A549 (cell line): ENCODE data around the gene GPX4. TPM values are rescaled to one million over a fixed set of nuclear protein-coding genes. Genes with fewer than 3 reads are reported as not detected.
A peak's percentile ranks its signal among the peaks of the same experiment; 100 is the strongest.

Experiments used
- ATAC-seq, 2 experiments: fragments of 200-7000 bp in 1 of 2; fragments of >200 bp in 1 of 2; cut with Nextera tagmentation in 1 of 2; cut with Tn5 transposase in 1 of 2; 3 replicates each; pipeline versions ENCODE4 v1.8.0 to v1.9.1; 2018 to 2020; ENCODE audit warnings: mild to moderate bottlenecking in 1 of 2, moderate library complexity in 1 of 2
- CTCF ChIA-PET: fragments of 300-600 bp; sonication (Branson Sonifier 250); formaldehyde crosslinking; extraction: SDS; loops from one replicate; lab custom pipeline; 2021; ENCODE audit warnings: antibody characterized with exemption, inconsistent platforms; lab: Yijun Ruan, JAX
- POLR2A ChIA-PET: fragments of 350-600 bp; formaldehyde crosslinking; extraction: SDS; loops from one replicate; lab custom pipeline; 2021; ENCODE audit warnings: antibody characterized with exemption, inconsistent platforms; lab: Yijun Ruan, JAX
- DNase-seq, 2 experiments: peaks; one replicate each; pipeline versions ENCODE4 v3.0.0 to v3.0.0-alpha.2; 2011 to 2016; ENCODE audit warnings: low read depth in 1 of 2, low spot score in 1 of 2
- FAIRE-seq: peaks from 2 replicates; lab custom pipeline; 2011; peaks lifted over from hg19 to GRCh38; lab: Jason Lieb, UNC
- H3K27ac ChIP-seq, 2 experiments: fragments of >200 bp; sonication (Bioruptor Twin); formaldehyde crosslinking; 3 replicates each; pipeline ENCODE4 v1.5.1; 2016 to 2017
- H3K4me1 ChIP-seq: fragments of >200 bp; sonication (Bioruptor Twin); formaldehyde crosslinking; 3 replicates; pipeline ENCODE4 v1.6.1; 2016
- H3K4me2 ChIP-seq: fragments of >200 bp; sonication (Bioruptor Twin); formaldehyde crosslinking; 3 replicates; pipeline ENCODE4 v1.6.1; 2016
- H3K4me3 ChIP-seq: fragments of >200 bp; sonication (Bioruptor Twin); formaldehyde crosslinking; 3 replicates; pipeline ENCODE4 v1.5.1; 2016
- H3K9me3 ChIP-seq: fragments of >200 bp; sonication (Bioruptor Twin); formaldehyde crosslinking; 3 replicates; pipeline ENCODE4 v1.6.1; 2016
- BHLHE40 ChIP-seq: IDR thresholded peaks from 2 replicates; pipeline ENCODE4 v1.6.1; 2012; ENCODE audit warnings: low read depth, low read length, inconsistent platforms
- CEBPB ChIP-seq, 2 experiments: fragments of >200 bp in 1 of 2; sonication (Bioruptor Twin) in 1 of 2; formaldehyde crosslinking in 1 of 2; IDR thresholded peaks; 2 replicates each; pipeline ENCODE4 v1.6.1; 2012 to 2016
- CHD4 ChIP-seq: fragments of 200-600 bp; sonication (generic); IDR thresholded peaks from 2 replicates; pipeline ENCODE4 v1.6.1; 2016; ENCODE audit warnings: antibody characterized with exemption, mild to moderate bottlenecking, borderline replicate concordance
- CTCF ChIP-seq: fragments of >200 bp; sonication (Bioruptor Twin); formaldehyde crosslinking; IDR thresholded peaks from 3 replicates; pipeline ENCODE4 v1.5.1; 2016
- EHF ChIP-seq: fragments of 250-450 bp; sonication (Bioruptor Pico); IDR thresholded peaks from 2 replicates; pipeline ENCODE4 v1.5.0; 2020; ENCODE audit warnings: mild to moderate bottlenecking
- HOXB13 ChIP-seq: fragments of 250-450 bp; sonication (Bioruptor Pico); IDR thresholded peaks from 2 replicates; pipeline ENCODE4 v1.5.0; 2020; ENCODE audit warnings: low read depth, mild to moderate bottlenecking, moderate library complexity
- JUN ChIP-seq, 2 experiments: fragments of >200 bp; sonication (Bioruptor Twin); formaldehyde crosslinking; IDR thresholded peaks; 2 replicates in 1 of 2; 3 replicates in 1 of 2; pipeline ENCODE4 v1.6.1; 2016 to 2017
- KDM5A ChIP-seq: fragments of 200-600 bp; sonication (generic); IDR thresholded peaks from 2 replicates; pipeline ENCODE4 v1.6.1; 2016; ENCODE audit warnings: antibody characterized with exemption, mild to moderate bottlenecking
- MAFK ChIP-seq: fragments of 450-650 bp; IDR thresholded peaks from 2 replicates; pipeline ENCODE4 v1.6.1; 2014; ENCODE audit not compliant: partially characterized antibody
- PHF8 ChIP-seq: fragments of 200-600 bp; sonication (generic); IDR thresholded peaks from 2 replicates; pipeline ENCODE4 v1.6.1; 2016; ENCODE audit warnings: low read depth, mild to moderate bottlenecking, antibody characterized with exemption, moderate library complexity, borderline replicate concordance
- POLR2A ChIP-seq: IDR thresholded peaks from 2 replicates; pipeline ENCODE4 v1.6.1; 2012; ENCODE audit warnings: mild to moderate bottlenecking, low read length
- POLR2AphosphoS2 ChIP-seq: conservative IDR thresholded peaks from 2 replicates; pipeline ENCODE4 v1.6.1; 2012; ENCODE audit warnings: low read length, improper control_type of control experiment, inconsistent platforms
- RAD21 ChIP-seq, 2 experiments: fragments of >200 bp in 1 of 2; sonication (Bioruptor Twin) in 1 of 2; formaldehyde crosslinking in 1 of 2; IDR thresholded peaks in 1 of 2; conservative IDR thresholded peaks in 1 of 2; 2 replicates in 1 of 2; 3 replicates in 1 of 2; pipeline ENCODE4 v1.6.1; 2012 to 2018; ENCODE audit warnings: inconsistent platforms in 1 of 2
- RCOR1 ChIP-seq: fragments of 150-350 bp; IDR thresholded peaks from 2 replicates; pipeline ENCODE4 v1.6.1; 2014; ENCODE audit warnings: antibody characterized with exemption, low read length, low read depth
- RNF2 ChIP-seq: fragments of 200-600 bp; sonication (generic); IDR thresholded peaks from 2 replicates; pipeline ENCODE4 v1.6.1; 2016; ENCODE audit warnings: low read depth, mild to moderate bottlenecking, antibody characterized with exemption, moderate library complexity, borderline replicate concordance
- TFCP2L1 ChIP-seq: fragments of 250-450 bp; sonication (Bioruptor Pico); IDR thresholded peaks from 2 replicates; pipeline ENCODE4 v1.5.0; 2021; ENCODE audit warnings: mild to moderate bottlenecking
- ZC3H11A ChIP-seq: fragments of 450-650 bp; IDR thresholded peaks from 2 replicates; pipeline ENCODE4 v1.6.1; 2014; ENCODE audit warnings: antibody characterized with exemption, mild to moderate bottlenecking
- ZFP36 ChIP-seq: fragments of 450-650 bp; IDR thresholded peaks from 2 replicates; pipeline ENCODE4 v1.6.1; 2014; ENCODE audit warnings: borderline replicate concordance; ENCODE audit not compliant: partially characterized antibody
- ZSCAN20 ChIP-seq: fragments of 250-450 bp; sonication (Bioruptor Pico); IDR thresholded peaks from 2 replicates; pipeline ENCODE4 v1.8.0; 2022; ENCODE audit warnings: mild to moderate bottlenecking, moderate library complexity
- WGBS: methylation state at CpG from one replicate; pipeline ENCODE4 v1.1.6; 2017; ENCODE audit errors: missing lambda C conversion rate; 5-methylcytosine and 5-hydroxymethylcytosine counted together
- polyA plus RNA-seq, 4 experiments: library from polyadenylated mRNA; depleted of rRNA in 3 of 4; stranded (reverse); fragments of >200 nt; fragmentation: RNase III in 1 of 4; extraction: RNeasy Plus Mini Kit Qiagen cat#74134 plus additional on column Dnase treatment in 1 of 4; gene quantifications; 2 replicates in 3 of 4; 3 replicates in 1 of 4; pipeline ENCODE4 v1.2.3, GENCODE V29; 2011 to 2017
- TF ChIP-seq, protein P1 (sequence below): IDR thresholded peaks from 2 replicates; pipeline ENCODE4 v1.6.1; 2012; ENCODE audit warnings: low read depth, borderline replicate concordance
- TF ChIP-seq, protein P2 (sequence below): fragments of 150-350 bp; IDR thresholded peaks from 2 replicates; pipeline ENCODE4 v1.6.1; 2014; ENCODE audit warnings: low read depth, mild to moderate bottlenecking, low read length
- TF ChIP-seq, protein P3 (sequence below): fragments of >200 bp; sonication (Bioruptor Twin); formaldehyde crosslinking; IDR thresholded peaks from 3 replicates; pipeline ENCODE4 v1.6.1; 2016

Gene GPX4
- polyA plus RNA-seq, 2 of the 4 experiments (the other 2 are of a cell fraction), result 248 to 394 TPM

GRCh38 chr19:1067341-1067957, 36.3 kb upstream of the GPX4 start:
- ChIA-PET CTCF (interaction anchor here (1.0 to 1.9 kb wide), 5 partner anchors 12 to 177 kb away, joined by 3 to 6 read pairs (median 5); no protein-coding TSS in a partner anchor), POLR2A (no interaction called here)
- FAIRE-seq, result no peak
- H3K4me2 ChIP-seq, result peak overlapping the region; percentile 93
- H3K4me1 ChIP-seq, result peaks cover 33% of the 10 kb centered on the region
- H3K9me3 ChIP-seq, result no peaks in the 10 kb centered on the region
- TF ChIP-seq RNF2, result peak; percentile 46; the same call in 1 of the 2 replicates
- TF ChIP-seq, protein P1, sequence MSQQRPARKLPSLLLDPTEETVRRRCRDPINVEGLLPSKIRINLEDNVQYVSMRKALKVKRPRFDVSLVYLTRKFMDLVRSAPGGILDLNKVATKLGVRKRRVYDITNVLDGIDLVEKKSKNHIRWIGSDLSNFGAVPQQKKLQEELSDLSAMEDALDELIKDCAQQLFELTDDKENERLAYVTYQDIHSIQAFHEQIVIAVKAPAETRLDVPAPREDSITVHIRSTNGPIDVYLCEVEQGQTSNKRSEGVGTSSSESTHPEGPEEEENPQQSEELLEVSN, result 0 out of 2 replicates have a peak, but pooled peaks have one; percentile 11
- TF ChIP-seq, protein P2, sequence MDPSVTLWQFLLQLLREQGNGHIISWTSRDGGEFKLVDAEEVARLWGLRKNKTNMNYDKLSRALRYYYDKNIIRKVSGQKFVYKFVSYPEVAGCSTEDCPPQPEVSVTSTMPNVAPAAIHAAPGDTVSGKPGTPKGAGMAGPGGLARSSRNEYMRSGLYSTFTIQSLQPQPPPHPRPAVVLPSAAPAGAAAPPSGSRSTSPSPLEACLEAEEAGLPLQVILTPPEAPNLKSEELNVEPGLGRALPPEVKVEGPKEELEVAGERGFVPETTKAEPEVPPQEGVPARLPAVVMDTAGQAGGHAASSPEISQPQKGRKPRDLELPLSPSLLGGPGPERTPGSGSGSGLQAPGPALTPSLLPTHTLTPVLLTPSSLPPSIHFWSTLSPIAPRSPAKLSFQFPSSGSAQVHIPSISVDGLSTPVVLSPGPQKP, result no peak
- TF ChIP-seq TFCP2L1 (CRISPR knock-in tag), result no peak
- TF ChIP-seq POLR2AphosphoS2, result no peak
- no peak for TF ChIP-seq RCOR1
- no peak for TF ChIP-seq HOXB13
- no peak for TF ChIP-seq EHF (CRISPR knock-in tag)
- no peak for TF ChIP-seq ZC3H11A
- TF ChIP-seq, protein P3, sequence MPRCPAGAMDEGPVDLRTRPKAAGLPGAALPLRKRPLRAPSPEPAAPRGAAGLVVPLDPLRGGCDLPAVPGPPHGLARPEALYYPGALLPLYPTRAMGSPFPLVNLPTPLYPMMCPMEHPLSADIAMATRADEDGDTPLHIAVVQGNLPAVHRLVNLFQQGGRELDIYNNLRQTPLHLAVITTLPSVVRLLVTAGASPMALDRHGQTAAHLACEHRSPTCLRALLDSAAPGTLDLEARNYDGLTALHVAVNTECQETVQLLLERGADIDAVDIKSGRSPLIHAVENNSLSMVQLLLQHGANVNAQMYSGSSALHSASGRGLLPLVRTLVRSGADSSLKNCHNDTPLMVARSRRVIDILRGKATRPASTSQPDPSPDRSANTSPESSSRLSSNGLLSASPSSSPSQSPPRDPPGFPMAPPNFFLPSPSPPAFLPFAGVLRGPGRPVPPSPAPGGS, result no peak
- no peak for TF ChIP-seq KDM5A
- TF ChIP-seq, all 56 proteins: peak for 2
- WGBS, result 7% methylated on average over 3 of the region's 38 CpGs
- Histone ChIP-seq H3K4me3 (peak overlapping the region; percentile 40), H3K27ac (peak overlapping the region; percentile 48 to 89; a peak in 5 of 6 replicates)
- ATAC-seq, result peak in 1 of 2 experiments; percentile 5; a peak in 2 of 6 replicates
- no peak for DNase-seq

DNA sequence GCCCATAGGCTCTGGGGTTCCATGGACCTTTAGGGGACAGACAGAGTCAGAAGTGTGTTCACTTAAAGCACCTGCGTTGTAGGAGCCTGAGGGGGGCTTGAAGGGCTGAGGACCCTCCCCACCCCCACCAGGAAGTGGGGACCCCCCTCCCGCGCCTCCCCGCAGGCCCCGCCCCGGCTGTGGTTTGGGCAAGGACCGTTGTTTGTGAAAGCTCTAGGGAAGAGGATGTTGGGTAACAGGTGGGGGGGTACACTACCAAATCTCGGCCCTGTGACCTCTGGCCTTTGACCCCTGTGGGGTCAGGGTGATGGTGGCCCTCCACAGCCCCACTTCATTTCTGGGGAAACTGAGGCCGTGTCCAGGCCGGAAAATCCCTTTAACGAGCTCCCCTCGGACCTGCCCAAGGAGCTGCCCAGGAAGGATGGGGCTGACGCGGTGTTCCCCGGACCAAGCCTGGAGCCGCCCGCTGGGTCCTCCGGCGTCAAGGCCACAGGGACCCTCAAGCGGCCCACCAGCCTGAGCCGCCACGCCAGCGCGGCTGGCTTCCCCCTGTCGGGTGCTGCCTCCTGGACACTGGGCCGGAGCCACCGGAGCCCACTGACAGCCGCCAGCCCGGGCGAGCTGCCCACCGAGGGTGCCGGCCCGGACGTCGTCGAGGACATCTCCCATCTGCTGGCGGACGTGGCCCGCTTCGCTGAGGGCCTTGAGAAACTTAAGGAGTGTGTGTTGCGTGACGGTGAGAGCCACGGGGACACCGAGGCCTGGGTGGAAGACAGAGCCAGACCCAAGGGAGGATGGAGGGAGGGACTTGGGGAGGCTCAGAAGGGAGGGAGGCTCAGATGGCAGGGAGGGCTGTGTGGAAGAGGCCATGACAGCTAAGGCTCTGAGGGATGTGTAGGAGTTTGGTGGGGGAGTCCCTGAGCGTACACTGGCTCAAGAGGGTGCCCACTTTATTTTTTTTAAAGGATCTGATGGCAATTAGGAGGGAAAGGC, 35.5 kb upstream of the GPX4 start:
- no peak for FAIRE-seq
- no peaks in the 10 kb centered on the region for H3K9me3 ChIP-seq
- ATAC-seq, result no peak
- 78% methylated on average over 8 of the region's 45 CpGs for WGBS
- POLR2A ChIA-PET, result no interaction called here
- H3K27ac ChIP-seq, result peak overlapping the region in 1 of 2 experiments; percentile 89; a peak in 2 of 6 replicates
- no peak overlapping the region for H3K4me3 ChIP-seq
- no peak overlapping the region; the same call in 2 of the 3 replicates for H3K4me2 ChIP-seq
- peaks cover 33% of the 10 kb centered on the region for H3K4me1 ChIP-seq
- CTCF ChIA-PET, result interaction anchor here (1.4 to 1.6 kb wide), 2 partner anchors 13 to 153 kb away, joined by 5 to 6 read pairs; no protein-coding TSS in a partner anchor
- TF ChIP-seq CTCF (no peak), RAD21 (conservative IDR thresholded peaks at IDR 0.05 in 1 of 2, IDR thresholded peaks at IDR 0.05 in 1 of 2) (no peak), CHD4 (no peak), ZSCAN20 (CRISPR knock-in tag) (no peak), POLR2AphosphoS2 (no peak), CEBPB (IDR thresholded peaks at IDR 0.05) (no peak), POLR2A (no peak), JUN (IDR thresholded peaks at IDR 0.05) (no peak), PHF8 (no peak), MAFK (no peak), ZFP36 (no peak), BHLHE40 (no peak)
- TF ChIP-seq, protein P3, result no peak
- DNase-seq, result no peak
